Stimulated activated naive CD8-positive, alpha-beta T cell treated with anti-CD3 and anti-CD28 coated beads, Interleukin-15, Interleukin-2, amounts not matched to agents 100 ng/mL and 50 ng/mL, for 24 hours (primary cell): Measurements from ENCODE around the gene MAFG.

Experiments used
- H3K27ac Mint-ChIP-seq: one replicate; pipeline ENCODE4 v1.8.0; 2021; ENCODE audit warnings: mild to moderate bottlenecking, mixed read lengths
- H3K27me3 Mint-ChIP-seq: one replicate; pipeline ENCODE4 v1.8.0; 2021; ENCODE audit warnings: mixed read lengths
- H3K36me3 Mint-ChIP-seq: one replicate; pipeline ENCODE4 v1.8.0; 2021; ENCODE audit warnings: low read depth, mixed read lengths
- H3K4me1 Mint-ChIP-seq: one replicate; pipeline ENCODE4 v1.8.0; 2021; ENCODE audit warnings: low read depth, mixed read lengths
- H3K4me3 Mint-ChIP-seq: one replicate; pipeline ENCODE4 v1.8.0; 2021; ENCODE audit warnings: mild to moderate bottlenecking, mixed read lengths
- H3K9me3 Mint-ChIP-seq: one replicate; pipeline ENCODE4 v1.8.0; 2021; ENCODE audit warnings: mixed read lengths

The MAFG gene

GRCh38 chr17:81951785-81952684, 24.5 kb upstream of the MAFG start:
- no peaks in the 10 kb centered on the region for H3K9me3 Mint-ChIP-seq
- no peaks in the 10 kb centered on the region for H3K27me3 Mint-ChIP-seq
- no peaks in the 10 kb centered on the region for H3K4me1 Mint-ChIP-seq
- H3K36me3 Mint-ChIP-seq, result no peaks in the 10 kb centered on the region
- H3K27ac Mint-ChIP-seq, result no peak overlapping the region
- H3K4me3 Mint-ChIP-seq, result no peak overlapping the region

GRCh38 chr17:81950501-81950900, 23.0 kb upstream of the MAFG start:
- no peaks in the 10 kb centered on the region for H3K9me3 Mint-ChIP-seq
- H3K4me3 Mint-ChIP-seq, result no peak overlapping the region
- H3K27me3 Mint-ChIP-seq, result no peaks in the 10 kb centered on the region
- H3K36me3 Mint-ChIP-seq, result no peaks in the 10 kb centered on the region
- no peak overlapping the region for H3K27ac Mint-ChIP-seq
- H3K4me1 Mint-ChIP-seq, result no peaks in the 10 kb centered on the region

- no peaks in the 10 kb centered on the region for H3K4me1 Mint-ChIP-seq
These were observed 21.3 kb upstream of the MAFG start for GRCh38 chr17:81948635-81949378.

GRCh38 chr17:81947189-81947588, 19.7 kb upstream of the MAFG start, which contains the start of gene MYADML2:
MYADML2 (minus strand) TSS chr17:81947233; CDS start chr17:81941741, 5,492 bp downstream.
- Mint-ChIP-seq H3K27me3 (no peaks in the 10 kb centered on the region), H3K36me3 (no peaks in the 10 kb centered on the region), H3K27ac (no peak within 1 kb of the TSS), H3K9me3 (no peaks in the 10 kb centered on the region), H3K4me1 (no peaks in the 10 kb centered on the region), H3K4me3 (no peak within 1 kb of the TSS)

More at GRCh38 chr17:81948635-81949378, 21.3 kb upstream of the MAFG start:
- Mint-ChIP-seq H3K27me3 (no peaks in the 10 kb centered on the region), H3K4me3 (no peak overlapping the region), H3K27ac (no peak overlapping the region), H3K36me3 (no peaks in the 10 kb centered on the region), H3K9me3 (no peaks in the 10 kb centered on the region)

- Mint-ChIP-seq H3K36me3 (no peaks in the 10 kb centered on the region), H3K4me3 (no peak overlapping the region), H3K9me3 (no peaks in the 10 kb centered on the region), H3K27me3 (peaks cover 5% of the 10 kb centered on the region), H3K4me1 (no peaks in the 10 kb centered on the region), H3K27ac (no peak overlapping the region)
These were observed 17.3 kb upstream of the MAFG start for GRCh38 chr17:81944858-81945257.

GRCh38 chr17:81942167-81942553, 14.6 kb upstream of the MAFG start:
- no peaks in the 10 kb centered on the region for H3K36me3 Mint-ChIP-seq
- H3K4me3 Mint-ChIP-seq, result no peak overlapping the region
- H3K9me3 Mint-ChIP-seq, result no peaks in the 10 kb centered on the region
- peaks cover 11% of the 10 kb centered on the region for H3K4me1 Mint-ChIP-seq
- H3K27ac Mint-ChIP-seq, result no peak overlapping the region
- H3K27me3 Mint-ChIP-seq, result peaks cover 5% of the 10 kb centered on the region

- Mint-ChIP-seq H3K4me1 (peaks cover 12% of the 10 kb centered on the region), H3K27ac (no peak overlapping the region), H3K27me3 (peaks cover 5% of the 10 kb centered on the region), H3K36me3 (no peaks in the 10 kb centered on the region), H3K4me3 (no peak overlapping the region), H3K9me3 (no peaks in the 10 kb centered on the region)
These were observed 14.1 kb upstream of the MAFG start for GRCh38 chr17:81941484-81942166.

- Mint-ChIP-seq H3K27ac (no peak overlapping the region), H3K4me3 (no peak overlapping the region), H3K4me1 (peaks cover 16% of the 10 kb centered on the region), H3K27me3 (peaks cover 5% of the 10 kb centered on the region), H3K36me3 (peaks cover 3% of the 10 kb centered on the region), H3K9me3 (no peaks in the 10 kb centered on the region)
These were observed 13.3 kb upstream of the MAFG start for GRCh38 chr17:81940538-81941483.

- Mint-ChIP-seq H3K27ac (no peak overlapping the region), H3K4me1 (peaks cover 21% of the 10 kb centered on the region), H3K27me3 (peaks cover 5% of the 10 kb centered on the region), H3K9me3 (no peaks in the 10 kb centered on the region), H3K4me3 (no peak overlapping the region), H3K36me3 (peaks cover 6% of the 10 kb centered on the region)
These were observed 12.4 kb upstream of the MAFG start for GRCh38 chr17:81939881-81940385.

- Mint-ChIP-seq H3K9me3 (no peaks in the 10 kb centered on the region), H3K27me3 (peaks cover 5% of the 10 kb centered on the region), H3K4me1 (peaks cover 22% of the 10 kb centered on the region), H3K27ac (no peak overlapping the region), H3K4me3 (no peak overlapping the region), H3K36me3 (peaks cover 6% of the 10 kb centered on the region)
These were observed 11.7 kb upstream of the MAFG start for GRCh38 chr17:81939218-81939617.

- H3K27ac Mint-ChIP-seq, result peak overlapping the region; percentile 93
- peaks cover 37% of the 10 kb centered on the region for H3K4me1 Mint-ChIP-seq
- peaks cover 19% of the 10 kb centered on the region for H3K36me3 Mint-ChIP-seq
- peak overlapping the region; percentile 90 for H3K4me3 Mint-ChIP-seq
- no peaks in the 10 kb centered on the region for H3K9me3 Mint-ChIP-seq
- peaks cover 5% of the 10 kb centered on the region for H3K27me3 Mint-ChIP-seq
These were observed 8.2 kb upstream of the MAFG start for GRCh38 chr17:81935709-81936084.

GRCh38 chr17:81934850-81935708, 7.5 kb upstream of the MAFG start:
- H3K27me3 Mint-ChIP-seq, result no peaks in the 10 kb centered on the region

GRCh38 chr17:81934098-81934757, 6.7 kb upstream of the MAFG start:
- H3K36me3 Mint-ChIP-seq, result peaks cover 19% of the 10 kb centered on the region
- H3K27ac Mint-ChIP-seq, result no peak overlapping the region
- H3K4me1 Mint-ChIP-seq, result peaks cover 40% of the 10 kb centered on the region
- H3K4me3 Mint-ChIP-seq, result no peak overlapping the region
- peaks cover under 1% of the 10 kb centered on the region for H3K27me3 Mint-ChIP-seq
- H3K9me3 Mint-ChIP-seq, result no peaks in the 10 kb centered on the region

More at GRCh38 chr17:81934850-81935708, 7.5 kb upstream of the MAFG start:
- H3K36me3 Mint-ChIP-seq, result peaks cover 19% of the 10 kb centered on the region
- no peaks in the 10 kb centered on the region for H3K9me3 Mint-ChIP-seq
- peak overlapping the region; percentile 90 for H3K4me3 Mint-ChIP-seq
- H3K27ac Mint-ChIP-seq, result no peak overlapping the region
- H3K4me1 Mint-ChIP-seq, result peaks cover 40% of the 10 kb centered on the region
